OCI-LY1 (cell line): Measurements from ENCODE around the gene KCNIP4.

ENCODE experiments used
- H2AFZ ChIP-seq: fragments of 200-600 bp; sonication (generic), shearing (Covaris generic); 2 replicates; pipeline ENCODE4 v1.6.0; 2014; ENCODE audit warnings: antibody characterized with exemption, mild to moderate bottlenecking, low read length
- H3F3A ChIP-seq: fragments of 200-600 bp; sonication (generic), shearing (Covaris generic); 2 replicates; pipeline ENCODE4 v1.6.0; 2014; ENCODE audit warnings: mild to moderate bottlenecking, antibody characterized with exemption, low read length, moderate library complexity; ENCODE audit not compliant: insufficient read depth
- H3K27ac ChIP-seq: fragments of 200-600 bp; sonication (generic); 2 replicates; pipeline ENCODE4 v1.5.1; 2014; ENCODE audit warnings: low read length, mixed run types, mild to moderate bottlenecking, low read depth; ENCODE audit not compliant: poor library complexity, severe bottlenecking
- H3K27me3 ChIP-seq: fragments of 200-600 bp; sonication (generic); 2 replicates; pipeline ENCODE4 v1.6.0; 2014; ENCODE audit warnings: antibody characterized with exemption, mild to moderate bottlenecking, low read length, moderate library complexity; ENCODE audit not compliant: insufficient read depth
- H3K36me3 ChIP-seq: fragments of 200-600 bp; sonication (generic); 2 replicates; pipeline ENCODE4 v1.6.1; 2014; ENCODE audit warnings: mild to moderate bottlenecking, antibody characterized with exemption, low read length, moderate library complexity, mixed read lengths; ENCODE audit not compliant: insufficient read depth
- H3K4me1 ChIP-seq: fragments of 200-600 bp; sonication (generic); 2 replicates; pipeline ENCODE4 v1.5.1; 2014; ENCODE audit warnings: mild to moderate bottlenecking, low read length, moderate library complexity; ENCODE audit not compliant: insufficient read depth, severe bottlenecking
- H3K4me2 ChIP-seq: fragments of 200-600 bp; sonication (generic), shearing (Covaris generic); 2 replicates; pipeline ENCODE4 v1.6.1; 2014; ENCODE audit warnings: low read length
- H3K4me3 ChIP-seq: fragments of 200-600 bp; sonication (generic); 2 replicates; pipeline ENCODE4 v1.5.1; 2014; ENCODE audit warnings: low read length, low read depth, mild to moderate bottlenecking, mixed read lengths; ENCODE audit not compliant: poor library complexity, severe bottlenecking
- H3K79me2 ChIP-seq: fragments of 200-600 bp; shearing (Covaris generic); 2 replicates; pipeline ENCODE4 v1.6.1; 2016; ENCODE audit warnings: mixed run types, low read length, mixed read lengths; ENCODE audit not compliant: insufficient read depth
- H3K9ac ChIP-seq: fragments of 200-600 bp; sonication (generic), shearing (Covaris generic); 2 replicates; pipeline ENCODE4 v1.6.1; 2014; ENCODE audit warnings: mild to moderate bottlenecking, low read length, mixed read lengths
- H3K9me2 ChIP-seq: fragments of 200-600 bp; sonication (generic), shearing (Covaris generic); 2 replicates; pipeline ENCODE4 v1.6.1; 2014; ENCODE audit warnings: low read depth, mild to moderate bottlenecking, low read length, mixed read lengths
- H3K9me3 ChIP-seq: fragments of 200-600 bp; shearing (Covaris generic); 2 replicates; pipeline ENCODE4 v1.6.1; 2014; ENCODE audit warnings: low read length, mixed read lengths
- H4K20me1 ChIP-seq: fragments of 200-600 bp; sonication (generic), shearing (Covaris generic); 2 replicates; pipeline ENCODE4 v1.6.0; 2016; ENCODE audit warnings: mild to moderate bottlenecking, low read length; ENCODE audit not compliant: insufficient read depth
- EZH2 ChIP-seq: fragments of 200-600 bp; sonication (generic), shearing (Covaris generic); IDR thresholded peaks from 2 replicates; pipeline ENCODE4 v1.8.0; 2017; ENCODE audit warnings: borderline replicate concordance, mixed run types, mild to moderate bottlenecking, antibody characterized with exemption, low read length, moderate library complexity, mixed read lengths
- TF ChIP-seq, protein P1 (sequence below): fragments of 200-600 bp; sonication (generic), shearing (Covaris generic); IDR thresholded peaks from 2 replicates; pipeline ENCODE4 v1.5.1; 2017; ENCODE audit warnings: mild to moderate bottlenecking, antibody characterized with exemption, low read length, moderate library complexity, mixed read lengths

KCNIP4 gene

DNA sequence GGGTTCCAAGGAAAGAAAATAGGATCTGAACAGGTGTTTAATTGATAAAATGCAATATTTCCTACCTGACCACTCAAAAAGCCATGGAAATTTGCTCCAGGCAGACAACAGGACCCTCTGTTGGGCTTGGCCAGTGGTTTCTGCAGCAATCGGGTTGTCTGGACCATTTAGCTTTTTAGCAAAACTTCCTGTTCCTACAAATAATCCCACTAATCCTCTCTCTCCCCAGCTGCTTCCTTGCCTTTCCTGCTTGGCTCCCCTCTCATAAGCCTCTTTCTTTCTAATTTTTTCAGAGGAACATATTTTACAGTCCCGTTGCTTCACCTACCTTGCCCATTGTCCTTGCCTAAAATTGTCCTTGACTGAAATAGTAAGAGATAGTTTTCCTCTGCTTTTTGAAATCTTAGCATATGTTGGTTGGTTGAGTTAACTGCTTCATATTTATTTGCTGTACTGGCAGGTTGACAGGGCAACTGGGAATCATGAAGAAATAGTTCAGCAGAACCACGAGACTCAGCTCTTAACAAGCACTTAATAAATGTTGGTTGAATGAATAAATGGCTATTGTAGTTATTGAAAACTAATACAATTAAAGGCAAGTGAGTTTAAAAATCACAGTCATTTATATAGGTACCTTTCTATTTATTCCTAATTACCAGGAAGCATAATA is 259.8 kb downstream of the KCNIP4 start:
- Histone ChIP-seq H3K27ac (no peak overlapping the region), H4K20me1 (no peaks in the 10 kb centered on the region), H3K79me2 (no peaks in the 10 kb centered on the region), H3K4me3 (no peak overlapping the region), H3K9me2 (no peaks in the 10 kb centered on the region), H3K36me3 (no peaks in the 10 kb centered on the region), H3K9ac (no peak overlapping the region), H3F3A (no peaks in the 10 kb centered on the region), H3K4me2 (no peak overlapping the region), H2AFZ (no peak overlapping the region), H3K27me3 (no peaks in the 10 kb centered on the region), H3K9me3 (no peaks in the 10 kb centered on the region), H3K4me1 (no peaks in the 10 kb centered on the region)
- no peak for TF ChIP-seq EZH2

DNA sequence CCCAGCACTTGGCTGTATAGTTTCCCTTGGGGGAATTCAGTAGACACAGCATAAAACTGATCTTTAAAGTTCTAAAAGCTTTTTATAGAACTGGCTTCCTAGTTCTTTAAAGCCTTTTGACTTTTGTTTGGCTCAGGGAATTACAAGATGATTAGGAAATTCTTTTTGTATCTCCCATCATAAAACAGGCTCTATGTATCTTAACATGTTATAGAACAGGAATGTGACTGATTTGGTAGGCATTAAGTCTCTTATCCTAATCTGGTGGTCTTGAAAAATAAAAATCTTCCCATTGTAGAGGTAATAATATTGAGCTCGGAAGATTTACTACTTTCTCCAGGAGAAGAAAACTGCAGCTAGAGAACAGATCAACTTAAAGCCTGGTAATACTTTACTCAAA is 262.7 kb downstream of the KCNIP4 start:
- no peaks in the 10 kb centered on the region for H3K4me1 ChIP-seq
- no peaks in the 10 kb centered on the region for H4K20me1 ChIP-seq
- no peak overlapping the region for H3K4me3 ChIP-seq
- no peaks in the 10 kb centered on the region for H3F3A ChIP-seq
- H3K36me3 ChIP-seq: no peaks in the 10 kb centered on the region
- no peaks in the 10 kb centered on the region for H3K9me3 ChIP-seq
- H3K27ac ChIP-seq: no peak overlapping the region
- no peaks in the 10 kb centered on the region for H3K27me3 ChIP-seq
- H2AFZ ChIP-seq: no peak overlapping the region
- H3K4me2 ChIP-seq: no peak overlapping the region
- H3K9ac ChIP-seq: no peak overlapping the region
- H3K9me2 ChIP-seq: no peaks in the 10 kb centered on the region
- no peak for TF ChIP-seq EZH2
- TF ChIP-seq, protein P1, sequence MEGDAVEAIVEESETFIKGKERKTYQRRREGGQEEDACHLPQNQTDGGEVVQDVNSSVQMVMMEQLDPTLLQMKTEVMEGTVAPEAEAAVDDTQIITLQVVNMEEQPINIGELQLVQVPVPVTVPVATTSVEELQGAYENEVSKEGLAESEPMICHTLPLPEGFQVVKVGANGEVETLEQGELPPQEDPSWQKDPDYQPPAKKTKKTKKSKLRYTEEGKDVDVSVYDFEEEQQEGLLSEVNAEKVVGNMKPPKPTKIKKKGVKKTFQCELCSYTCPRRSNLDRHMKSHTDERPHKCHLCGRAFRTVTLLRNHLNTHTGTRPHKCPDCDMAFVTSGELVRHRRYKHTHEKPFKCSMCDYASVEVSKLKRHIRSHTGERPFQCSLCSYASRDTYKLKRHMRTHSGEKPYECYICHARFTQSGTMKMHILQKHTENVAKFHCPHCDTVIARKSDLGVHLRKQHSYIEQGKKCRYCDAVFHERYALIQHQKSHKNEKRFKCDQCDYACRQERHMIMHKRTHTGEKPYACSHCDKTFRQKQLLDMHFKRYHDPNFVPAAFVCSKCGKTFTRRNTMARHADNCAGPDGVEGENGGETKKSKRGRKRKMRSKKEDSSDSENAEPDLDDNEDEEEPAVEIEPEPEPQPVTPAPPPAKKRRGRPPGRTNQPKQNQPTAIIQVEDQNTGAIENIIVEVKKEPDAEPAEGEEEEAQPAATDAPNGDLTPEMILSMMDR: no peak
- H3K79me2 ChIP-seq: no peaks in the 10 kb centered on the region

DNA sequence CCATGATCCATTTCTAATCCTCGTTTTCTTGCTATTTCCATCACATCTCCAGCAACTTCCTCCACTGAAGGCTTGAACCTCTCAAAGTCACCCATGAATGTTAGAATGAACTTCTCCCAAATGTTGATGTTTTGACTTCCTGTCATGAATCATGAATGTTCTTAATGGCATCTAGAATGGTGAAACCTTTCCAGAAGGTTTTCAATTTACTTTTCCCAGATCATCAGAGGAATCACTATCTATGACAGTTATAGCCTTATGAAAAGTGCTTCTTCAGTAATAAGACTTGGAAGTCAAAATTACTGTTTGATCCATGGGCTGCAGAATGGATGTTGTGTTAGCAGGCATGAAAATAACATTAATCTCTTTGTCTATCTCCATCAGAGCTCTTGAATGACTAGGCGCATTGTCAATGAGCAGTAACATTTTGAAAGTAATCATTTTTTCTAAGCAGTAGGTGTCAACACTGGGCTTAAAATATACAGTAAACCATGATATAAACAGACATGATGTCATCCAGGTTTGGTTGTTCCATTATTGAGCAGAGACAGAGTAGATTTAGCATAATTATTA is 268.2 kb downstream of the KCNIP4 start:
- H3K27me3 ChIP-seq: no peaks in the 10 kb centered on the region
- no peaks in the 10 kb centered on the region for H3K9me2 ChIP-seq
- H3K36me3 ChIP-seq: no peaks in the 10 kb centered on the region
- H2AFZ ChIP-seq: no peak overlapping the region
- H3F3A ChIP-seq: no peaks in the 10 kb centered on the region
- no peaks in the 10 kb centered on the region for H3K9me3 ChIP-seq
- no peak overlapping the region for H3K27ac ChIP-seq
- H3K9ac ChIP-seq: no peak overlapping the region
- H3K4me1 ChIP-seq: no peaks in the 10 kb centered on the region
- H3K79me2 ChIP-seq: no peaks in the 10 kb centered on the region
- no peak overlapping the region for H3K4me3 ChIP-seq
- TF ChIP-seq EZH2: no peak
- TF ChIP-seq, protein P1: no peak
- no peaks in the 10 kb centered on the region for H4K20me1 ChIP-seq
- H3K4me2 ChIP-seq: no peak overlapping the region

DNA sequence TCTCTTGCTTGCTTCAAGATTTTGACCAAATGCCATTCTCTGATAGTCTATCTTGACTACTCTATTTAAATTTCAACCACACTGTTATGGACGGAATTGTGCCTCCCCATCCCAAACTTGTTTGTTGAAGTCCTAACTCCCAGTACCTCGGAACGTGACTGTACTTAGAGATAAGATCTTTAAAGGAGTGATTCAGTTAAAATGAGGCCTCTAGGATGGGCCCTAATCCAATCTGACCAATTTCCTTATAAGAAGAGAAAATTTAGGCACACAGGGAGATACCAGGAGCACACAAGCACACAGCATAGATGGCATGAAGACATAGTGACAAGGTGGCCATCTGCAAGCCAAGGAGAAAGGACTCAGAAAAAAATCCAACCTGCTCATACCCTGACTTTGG is 269.9 kb downstream of the KCNIP4 start:
- Histone ChIP-seq H3K4me3 (no peak overlapping the region), H3K4me1 (no peaks in the 10 kb centered on the region), H3K4me2 (no peak overlapping the region)

More for the DNA sequence above, 269.9 kb downstream of the KCNIP4 start:
- no peak overlapping the region for H2AFZ ChIP-seq
- H3K27ac ChIP-seq: no peak overlapping the region
- H3K9me3 ChIP-seq: no peaks in the 10 kb centered on the region
- no peaks in the 10 kb centered on the region for H3K36me3 ChIP-seq
- H3K79me2 ChIP-seq: no peaks in the 10 kb centered on the region
- no peaks in the 10 kb centered on the region for H4K20me1 ChIP-seq
- no peaks in the 10 kb centered on the region for H3K27me3 ChIP-seq
- H3K9ac ChIP-seq: no peak overlapping the region
- H3K9me2 ChIP-seq: no peaks in the 10 kb centered on the region
- no peaks in the 10 kb centered on the region for H3F3A ChIP-seq
- TF ChIP-seq, protein P1: no peak
- no peak for TF ChIP-seq EZH2
